Measurements from ENCODE around the gene BUD31. TPM values are rescaled to one million over a fixed set of nuclear protein-coding genes. Genes with fewer than 3 reads are reported as not detected.

Gene BUD31
- total and polyA plus RNA-seq, 10 of the 15 experiments (the other 5 are each of a cell fraction or from before 2014, with no cell fraction given): 74.2 to 317 (median 130) TPM

GRCh38 chr7:99385564-99385963, 23.2 kb upstream of the BUD31 start:
- no peak for ATAC-seq
- H3K4me3 ChIP-seq: no peak overlapping the region
- ChIA-PET SMC1A (ENCODE audit: uncharacterized antibody, unreplicated experiment) (no interaction called here), RAD21 (ENCODE audit: unreplicated experiment) (no interaction called here), POLR2A (no interaction called here), CTCF (interaction anchor here (0.8 to 1.3 kb wide), 2 partner anchors 15 to 26 kb away, joined by 3 to 5 read pairs; no protein-coding TSS in a partner anchor)
- intact Hi-C loops (cut with micrococcal nuclease; ENCODE audit: unreplicated experiment) (no loop called here), in situ Hi-C loops (cut with MboI) (no loop called here)
- no peak overlapping the region for H3K4me2 ChIP-seq (ENCODE audit: control insufficient read depth, insufficient read depth)
- H3K36me3 ChIP-seq (ENCODE audit: control insufficient read depth in 2 of 2, insufficient read depth in 2 of 2, low read length in 1 of 2): peaks cover 15 to 31% of the 10 kb centered on the region in 2 experiments
- no peak overlapping the region; the same call in 1 of the 2 replicates for H3K27ac ChIP-seq (ENCODE audit: control insufficient read depth, insufficient read depth)
- H3K4me1 ChIP-seq (ENCODE audit: control insufficient read depth, insufficient read depth, low read length): peaks cover 13% of the 10 kb centered on the region
- H3K27me3 ChIP-seq (replicated peaks in 1 of 2; ENCODE audit: control insufficient read depth in 2 of 2, insufficient read depth in 2 of 2, low read length in 1 of 2): no peaks in the 10 kb centered on the region
- no peaks in the 10 kb centered on the region for H3K9me3 ChIP-seq (replicated peaks; ENCODE audit: control insufficient read depth, insufficient read depth, low read length)
- H3K9ac ChIP-seq (ENCODE audit: control insufficient read depth, insufficient read depth, low read length): no peak overlapping the region
- no peaks in the 10 kb centered on the region for H4K20me1 ChIP-seq (ENCODE audit: control insufficient read depth, insufficient read depth)
- no peak for FAIRE-seq
- DNase-seq (ENCODE audit: low read depth, low spot score): no peak
- peaks cover 36% of the 10 kb centered on the region for H3K79me2 ChIP-seq (ENCODE audit: control insufficient read depth, insufficient read depth, low read length)
- no TSS peak for BruUV-seq (replicated peaks)
- no peak overlapping the region for H2AFZ ChIP-seq (ENCODE audit: control insufficient read depth, low read depth, low read length)
- WGBS (ENCODE audit: insufficient coverage, insufficient replicate concordance, low lambda C conversion rate, missing lambda C conversion rate): 79% methylated on average over 8 of the region's 8 CpGs
- no peak for TF ChIP-seq IKZF2 (IDR thresholded peaks at IDR 0.05)
- TF ChIP-seq POLR2A (IDR thresholded peaks at IDR 0.05; ENCODE audit: low read depth, low read length): peak; percentile 61

GRCh38 chr7:99386584-99387238, 22.1 kb upstream of the BUD31 start:
- in situ Hi-C loops (cut with MboI): no loop called here
- no peak for DNase-seq (ENCODE audit: low read depth, low spot score)
- Histone ChIP-seq H3K9ac (ENCODE audit: control insufficient read depth, insufficient read depth, low read length) (no peak overlapping the region), H3K9me3 (replicated peaks; ENCODE audit: control insufficient read depth, insufficient read depth, low read length) (no peaks in the 10 kb centered on the region), H4K20me1 (ENCODE audit: control insufficient read depth, insufficient read depth) (no peaks in the 10 kb centered on the region), H3K4me1 (ENCODE audit: control insufficient read depth, insufficient read depth, low read length) (peaks cover 3% of the 10 kb centered on the region), H3K27ac (ENCODE audit: control insufficient read depth, insufficient read depth) (no peak overlapping the region), H3K4me2 (ENCODE audit: control insufficient read depth, insufficient read depth) (no peak overlapping the region), H3K27me3 (replicated peaks in 1 of 2; ENCODE audit: control insufficient read depth in 2 of 2, insufficient read depth in 2 of 2, low read length in 1 of 2) (no peaks in the 10 kb centered on the region), H3K79me2 (ENCODE audit: control insufficient read depth, insufficient read depth, low read length) (peaks cover 25% of the 10 kb centered on the region), H3K4me3 (no peak overlapping the region), H2AFZ (ENCODE audit: control insufficient read depth, low read depth, low read length) (no peak overlapping the region), H3K36me3 (ENCODE audit: control insufficient read depth in 2 of 2, insufficient read depth in 2 of 2, low read length in 1 of 2) (peaks cover 24 to 39% of the 10 kb centered on the region in 2 experiments)
- no TSS peak for BruUV-seq (replicated peaks)
- FAIRE-seq: no peak
- peak; percentile 44; the same call in 1 of the 2 replicates for TF ChIP-seq SMC3 (IDR thresholded peaks at IDR 0.05; ENCODE audit: borderline replicate concordance, low read length)
- no peak for TF ChIP-seq CHD1 (IDR thresholded peaks at IDR 0.05; ENCODE audit: low read depth, low read length)
- TF ChIP-seq CTCF (IDR thresholded peaks at IDR 0.05 in 2 of 3, conservative IDR thresholded peaks at IDR 0.05 in 1 of 3; ENCODE audit: control insufficient read depth in 2 of 3, extremely low read depth in 1 of 3, insufficient read depth in 1 of 3, low read depth in 3 of 3, low read length in 3 of 3): peak; percentile 39 to 57 (median 44); a peak in 5 of 6 replicates
- peak; percentile 60 for TF ChIP-seq RAD21 (IDR thresholded peaks at IDR 0.05; ENCODE audit: insufficient read depth, low read depth, low read length)
- TF ChIP-seq, protein P1, sequence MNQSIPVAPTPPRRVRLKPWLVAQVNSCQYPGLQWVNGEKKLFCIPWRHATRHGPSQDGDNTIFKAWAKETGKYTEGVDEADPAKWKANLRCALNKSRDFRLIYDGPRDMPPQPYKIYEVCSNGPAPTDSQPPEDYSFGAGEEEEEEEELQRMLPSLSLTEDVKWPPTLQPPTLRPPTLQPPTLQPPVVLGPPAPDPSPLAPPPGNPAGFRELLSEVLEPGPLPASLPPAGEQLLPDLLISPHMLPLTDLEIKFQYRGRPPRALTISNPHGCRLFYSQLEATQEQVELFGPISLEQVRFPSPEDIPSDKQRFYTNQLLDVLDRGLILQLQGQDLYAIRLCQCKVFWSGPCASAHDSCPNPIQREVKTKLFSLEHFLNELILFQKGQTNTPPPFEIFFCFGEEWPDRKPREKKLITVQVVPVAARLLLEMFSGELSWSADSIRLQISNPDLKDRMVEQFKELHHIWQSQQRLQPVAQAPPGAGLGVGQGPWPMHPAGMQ (IDR thresholded peaks at IDR 0.05; ENCODE audit: borderline replicate concordance): no peak
- TF ChIP-seq POLR2AphosphoS5 (IDR thresholded peaks at IDR 0.05; ENCODE audit: low read length): peak; percentile 36; the same call in 1 of the 2 replicates
- no peak for TF ChIP-seq IRF4 (IDR thresholded peaks at IDR 0.05; ENCODE audit: low read depth, low read length)
- TF ChIP-seq DPF2 (IDR thresholded peaks at IDR 0.05): no peak
- TF ChIP-seq MYC (IDR thresholded peaks at IDR 0.05; ENCODE audit: insufficient read depth, insufficient read length, insufficient replicate concordance, low read length, severe bottlenecking): no peak
- no peak for TF ChIP-seq NFYA (IDR thresholded peaks at IDR 0.05; ENCODE audit: borderline replicate concordance, low read depth, low read length)
- no peak for TF ChIP-seq MEF2B (IDR thresholded peaks at IDR 0.05; ENCODE audit: partially characterized antibody, poor library complexity, severe bottlenecking)
- TF ChIP-seq TCF12 (IDR thresholded peaks at IDR 0.05; ENCODE audit: low read depth, low read length): no peak
- CTCF ChIA-PET: interaction anchor here (0.9 to 1.8 kb wide), 7 partner anchors 12 to 57 kb away, joined by 3 to 14 read pairs (median 4); partner anchors contain the start of gene ARPC1B
- WGBS (ENCODE audit: insufficient coverage, insufficient replicate concordance, low lambda C conversion rate, missing lambda C conversion rate): 85% methylated on average over 9 of the region's 9 CpGs
- POLR2A ChIA-PET: interaction anchor here (0.6 to 1.1 kb wide), 2 partner anchors 11 to 226 kb away, joined by 3 to 4 read pairs; no protein-coding TSS in a partner anchor
- ATAC-seq: peak; percentile 84
- RAD21 ChIA-PET (ENCODE audit: unreplicated experiment): interaction anchor here (0.9 kb wide), 1 partner anchor 21 kb away, joined by 3 read pairs; no protein-coding TSS in a partner anchor
- SMC1A ChIA-PET (ENCODE audit: uncharacterized antibody, unreplicated experiment): interaction anchor here (0.9 to 1.2 kb wide), 5 partner anchors 12 to 52 kb away, joined by 3 read pairs; partner anchors contain the start of genes CPSF4 and PTCD1
- intact Hi-C loops (cut with micrococcal nuclease; ENCODE audit: unreplicated experiment): loop anchor here (1.0 kb wide), 1 partner anchor 21 kb away; no protein-coding TSS in a partner anchor
